ENCODE measurements around the gene C2CD4C.

- TF ChIP-seq, protein P1, sequence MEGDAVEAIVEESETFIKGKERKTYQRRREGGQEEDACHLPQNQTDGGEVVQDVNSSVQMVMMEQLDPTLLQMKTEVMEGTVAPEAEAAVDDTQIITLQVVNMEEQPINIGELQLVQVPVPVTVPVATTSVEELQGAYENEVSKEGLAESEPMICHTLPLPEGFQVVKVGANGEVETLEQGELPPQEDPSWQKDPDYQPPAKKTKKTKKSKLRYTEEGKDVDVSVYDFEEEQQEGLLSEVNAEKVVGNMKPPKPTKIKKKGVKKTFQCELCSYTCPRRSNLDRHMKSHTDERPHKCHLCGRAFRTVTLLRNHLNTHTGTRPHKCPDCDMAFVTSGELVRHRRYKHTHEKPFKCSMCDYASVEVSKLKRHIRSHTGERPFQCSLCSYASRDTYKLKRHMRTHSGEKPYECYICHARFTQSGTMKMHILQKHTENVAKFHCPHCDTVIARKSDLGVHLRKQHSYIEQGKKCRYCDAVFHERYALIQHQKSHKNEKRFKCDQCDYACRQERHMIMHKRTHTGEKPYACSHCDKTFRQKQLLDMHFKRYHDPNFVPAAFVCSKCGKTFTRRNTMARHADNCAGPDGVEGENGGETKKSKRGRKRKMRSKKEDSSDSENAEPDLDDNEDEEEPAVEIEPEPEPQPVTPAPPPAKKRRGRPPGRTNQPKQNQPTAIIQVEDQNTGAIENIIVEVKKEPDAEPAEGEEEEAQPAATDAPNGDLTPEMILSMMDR (IDR thresholded peaks at IDR 0.05) = no peak
- no peak for TF ChIP-seq POLR2A (IDR thresholded peaks at IDR 0.05)
Measured at GRCh38 chr19:452829-453228, 43.9 kb upstream of the C2CD4C start.

All from tibial nerve (tissue), 3 donors.